ENCODE data around the gene WBP1L.
A peak's percentile ranks its signal among the peaks of the same experiment; 100 is the strongest.
"Not testable (repeated sequence)": the region's sequence is repeated elsewhere in the genome, so short reads cannot be mapped to it uniquely, and the experiment has no call there.

WBP1L gene

DNA sequence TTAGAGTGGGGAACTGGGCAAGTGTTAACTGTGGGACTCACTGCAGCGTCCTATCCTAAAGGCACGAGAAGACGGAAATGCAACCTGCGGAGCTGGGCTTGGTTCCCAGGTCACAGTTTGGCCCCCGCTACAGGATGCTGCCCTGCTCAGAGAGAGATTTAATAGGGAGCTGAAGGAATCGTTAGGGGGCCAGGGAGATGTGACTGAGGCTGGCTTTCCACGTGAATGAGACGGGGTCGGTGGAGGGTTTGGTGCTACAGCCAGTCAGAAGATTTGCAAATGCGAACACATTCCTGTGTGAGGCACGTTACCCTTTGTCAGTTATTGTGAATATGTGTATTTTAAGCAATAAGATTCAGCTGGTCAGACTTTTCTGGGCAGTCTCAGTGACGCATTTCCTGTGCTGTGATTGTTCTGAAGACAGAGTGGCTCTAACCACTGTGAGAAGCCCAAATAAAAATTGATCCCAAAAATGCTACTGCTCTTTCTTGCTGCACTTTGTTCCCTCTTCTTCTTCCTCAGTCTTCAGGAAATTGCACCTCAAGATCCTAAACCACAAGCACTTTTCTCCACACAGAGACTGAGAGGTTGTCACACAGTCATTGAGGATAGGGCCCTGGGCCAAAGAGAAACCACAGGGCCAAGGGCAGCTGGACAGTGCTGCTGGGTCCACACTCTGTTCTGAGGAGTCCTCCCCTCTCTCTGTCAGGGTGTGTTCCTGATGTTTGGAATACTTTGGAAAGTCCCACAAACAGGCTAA lies 72.2 kb downstream of the WBP1L start:
- H3K27ac Mint-ChIP-seq: peak overlapping the region; percentile 97
- H3K4me3 Mint-ChIP-seq: no peak overlapping the region
- TF ChIP-seq, protein P1, sequence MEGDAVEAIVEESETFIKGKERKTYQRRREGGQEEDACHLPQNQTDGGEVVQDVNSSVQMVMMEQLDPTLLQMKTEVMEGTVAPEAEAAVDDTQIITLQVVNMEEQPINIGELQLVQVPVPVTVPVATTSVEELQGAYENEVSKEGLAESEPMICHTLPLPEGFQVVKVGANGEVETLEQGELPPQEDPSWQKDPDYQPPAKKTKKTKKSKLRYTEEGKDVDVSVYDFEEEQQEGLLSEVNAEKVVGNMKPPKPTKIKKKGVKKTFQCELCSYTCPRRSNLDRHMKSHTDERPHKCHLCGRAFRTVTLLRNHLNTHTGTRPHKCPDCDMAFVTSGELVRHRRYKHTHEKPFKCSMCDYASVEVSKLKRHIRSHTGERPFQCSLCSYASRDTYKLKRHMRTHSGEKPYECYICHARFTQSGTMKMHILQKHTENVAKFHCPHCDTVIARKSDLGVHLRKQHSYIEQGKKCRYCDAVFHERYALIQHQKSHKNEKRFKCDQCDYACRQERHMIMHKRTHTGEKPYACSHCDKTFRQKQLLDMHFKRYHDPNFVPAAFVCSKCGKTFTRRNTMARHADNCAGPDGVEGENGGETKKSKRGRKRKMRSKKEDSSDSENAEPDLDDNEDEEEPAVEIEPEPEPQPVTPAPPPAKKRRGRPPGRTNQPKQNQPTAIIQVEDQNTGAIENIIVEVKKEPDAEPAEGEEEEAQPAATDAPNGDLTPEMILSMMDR (IDR thresholded peaks at IDR 0.05): no peak
- H3K4me1 Mint-ChIP-seq: peaks cover 51% of the 10 kb centered on the region
- H3K9me3 Mint-ChIP-seq: no peaks in the 10 kb centered on the region
- DNase-seq: no peak
- peaks cover 39% of the 10 kb centered on the region for H3K36me3 Mint-ChIP-seq (ENCODE audit: low read depth)
- H3K27me3 Mint-ChIP-seq (ENCODE audit: low read depth, poor library complexity): no peaks in the 10 kb centered on the region

DNA sequence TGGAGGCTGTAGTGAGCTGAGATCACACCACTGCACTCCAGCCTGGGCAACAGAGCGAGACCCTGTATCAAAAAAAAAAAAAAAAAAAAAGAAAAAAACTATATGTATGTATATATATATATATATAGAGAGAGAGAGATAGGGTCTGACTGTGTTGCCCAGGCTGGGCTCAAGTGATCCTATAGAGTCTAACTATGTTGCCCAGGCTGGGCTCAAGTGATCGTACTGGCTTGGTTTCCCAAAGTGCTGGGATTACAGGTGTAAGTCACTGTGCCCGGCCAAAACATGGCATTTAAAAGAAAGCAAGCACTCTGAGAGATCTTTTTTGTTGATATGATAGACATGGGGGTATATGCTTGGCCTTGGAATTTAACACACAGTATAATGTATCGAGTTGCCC lies 73.4 kb downstream of the WBP1L start:
- Mint-ChIP-seq H3K9me3 (no peaks in the 10 kb centered on the region), H3K4me1 (peaks cover 45% of the 10 kb centered on the region), H3K4me3 (no peak overlapping the region), H3K36me3 (ENCODE audit: low read depth) (peaks cover 30% of the 10 kb centered on the region), H3K27me3 (ENCODE audit: low read depth, poor library complexity) (peaks cover 3% of the 10 kb centered on the region), H3K27ac (no peak overlapping the region)
- TF ChIP-seq, protein P1 (IDR thresholded peaks at IDR 0.05): no peak
- DNase-seq: no peak

DNA sequence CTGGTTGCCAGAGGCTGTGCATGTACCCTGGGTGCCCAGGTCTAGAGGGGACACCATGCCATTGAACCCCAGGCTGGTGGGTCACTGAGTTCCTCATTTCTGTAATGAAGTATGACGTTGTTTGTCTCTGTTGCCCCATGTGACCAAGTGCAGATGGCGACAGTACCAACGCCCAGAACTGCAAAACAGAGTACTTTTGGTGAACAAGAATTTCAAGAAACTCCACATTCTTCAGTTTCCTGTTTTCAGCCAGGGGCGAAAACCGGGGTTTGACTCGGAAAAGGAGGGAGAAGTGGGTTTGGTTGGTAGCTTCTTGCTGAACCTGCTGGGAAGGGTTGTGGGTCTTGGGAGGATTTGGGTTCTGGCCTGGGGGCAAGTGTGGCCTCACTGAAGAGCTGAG lies 75.3 kb downstream of the WBP1L start:
- TF ChIP-seq, protein P1 (IDR thresholded peaks at IDR 0.05): no peak
- H3K4me1 Mint-ChIP-seq: peaks cover 26% of the 10 kb centered on the region
- H3K4me3 Mint-ChIP-seq: no peak overlapping the region
- peaks cover 12% of the 10 kb centered on the region for H3K36me3 Mint-ChIP-seq (ENCODE audit: low read depth)
- peak overlapping the region; percentile 51 for H3K27ac Mint-ChIP-seq
- peaks cover 2% of the 10 kb centered on the region for H3K9me3 Mint-ChIP-seq
- no peak for DNase-seq
- peaks cover 3% of the 10 kb centered on the region for H3K27me3 Mint-ChIP-seq (ENCODE audit: low read depth, poor library complexity)

DNA sequence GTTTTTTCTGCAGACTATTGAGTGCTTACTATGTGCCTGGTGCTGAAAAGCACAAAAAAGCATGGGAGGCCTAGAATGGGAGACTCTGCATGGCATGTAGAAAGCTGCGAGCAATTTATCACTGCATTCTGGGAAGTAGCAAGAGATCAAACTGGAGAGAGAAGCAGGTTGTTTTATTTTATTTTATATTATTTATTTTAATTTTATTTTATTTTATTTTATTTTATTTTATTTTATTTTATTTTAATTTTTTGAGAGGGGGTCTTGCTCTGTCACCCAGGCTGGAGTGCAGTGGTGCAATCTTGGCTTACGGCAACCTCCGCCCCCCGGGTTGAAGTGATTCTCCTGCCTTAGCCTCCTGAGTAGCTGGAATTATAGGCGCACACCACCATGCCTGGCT lies 76.3 kb downstream of the WBP1L start:
- H3K36me3 Mint-ChIP-seq (ENCODE audit: low read depth); DNase-seq; H3K27ac Mint-ChIP-seq; H3K4me3 Mint-ChIP-seq; H3K27me3 Mint-ChIP-seq (ENCODE audit: low read depth, poor library complexity): not testable (repeated sequence)
- Mint-ChIP-seq H3K4me1 (peaks cover 17% of the 10 kb centered on the region), H3K9me3 (peaks cover 11% of the 10 kb centered on the region)

DNA sequence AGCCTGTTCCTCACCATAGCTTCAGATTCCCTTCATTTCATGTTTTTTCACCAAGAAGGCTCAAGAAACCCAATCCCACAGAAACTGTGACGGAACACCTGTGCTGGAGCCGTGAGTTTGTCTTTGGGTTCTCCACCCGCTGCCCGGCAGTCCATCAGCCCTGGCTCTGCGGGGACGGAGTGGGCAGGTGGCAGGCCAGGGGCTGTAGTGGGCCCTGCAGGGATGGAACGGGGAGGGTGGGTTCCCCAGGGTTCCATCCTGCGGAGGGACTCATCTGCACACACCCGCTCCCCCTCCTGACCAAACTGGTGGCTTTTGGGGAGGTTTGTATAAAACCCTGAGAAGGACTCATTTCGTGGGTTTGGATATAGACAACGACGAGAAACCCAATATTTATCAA lies 78.5 kb downstream of the WBP1L start:
- peaks cover 15% of the 10 kb centered on the region for H3K9me3 Mint-ChIP-seq
- DNase-seq: no peak
- no peak overlapping the region for H3K27ac Mint-ChIP-seq
- peaks cover 3% of the 10 kb centered on the region for H3K27me3 Mint-ChIP-seq (ENCODE audit: low read depth, poor library complexity)
- TF ChIP-seq, protein P1 (IDR thresholded peaks at IDR 0.05): no peak
- peaks cover 3% of the 10 kb centered on the region for H3K4me1 Mint-ChIP-seq
- H3K36me3 Mint-ChIP-seq (ENCODE audit: low read depth): peaks cover 4% of the 10 kb centered on the region
- H3K4me3 Mint-ChIP-seq: no peak overlapping the region

DNA sequence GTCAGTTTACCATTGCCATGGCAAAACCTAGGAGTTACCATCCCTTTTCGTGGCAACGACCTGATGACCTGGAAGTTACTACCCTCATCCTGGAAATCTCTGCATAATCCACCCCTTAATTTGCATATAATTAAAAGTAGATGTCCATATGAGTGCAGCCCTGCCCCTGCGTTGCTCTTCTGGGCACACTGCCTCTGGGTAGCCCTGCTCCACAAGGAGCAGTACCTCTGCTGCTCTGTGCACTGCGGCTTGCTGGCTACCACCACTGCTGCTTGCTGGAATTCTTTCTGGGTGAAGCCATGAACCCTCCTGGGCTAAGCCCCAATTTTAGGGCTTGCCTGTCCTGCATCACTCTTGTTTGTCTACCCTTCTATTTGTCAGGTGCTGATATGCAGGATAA lies 80.9 kb downstream of the WBP1L start:
- TF ChIP-seq, protein P1 (IDR thresholded peaks at IDR 0.05): no peak
- Mint-ChIP-seq H3K4me3 (no peak overlapping the region), H3K36me3 (ENCODE audit: low read depth) (peaks cover 4% of the 10 kb centered on the region), H3K27me3 (ENCODE audit: low read depth, poor library complexity) (peaks cover 3% of the 10 kb centered on the region), H3K9me3 (peaks cover 15% of the 10 kb centered on the region), H3K27ac (no peak overlapping the region), H3K4me1 (peaks cover 12% of the 10 kb centered on the region)
- DNase-seq: no peak

All from nephron progenitor cell (in vitro differentiated cells).